Measurements from ENCODE around the gene CABP4.

The CABP4 gene

DNA sequence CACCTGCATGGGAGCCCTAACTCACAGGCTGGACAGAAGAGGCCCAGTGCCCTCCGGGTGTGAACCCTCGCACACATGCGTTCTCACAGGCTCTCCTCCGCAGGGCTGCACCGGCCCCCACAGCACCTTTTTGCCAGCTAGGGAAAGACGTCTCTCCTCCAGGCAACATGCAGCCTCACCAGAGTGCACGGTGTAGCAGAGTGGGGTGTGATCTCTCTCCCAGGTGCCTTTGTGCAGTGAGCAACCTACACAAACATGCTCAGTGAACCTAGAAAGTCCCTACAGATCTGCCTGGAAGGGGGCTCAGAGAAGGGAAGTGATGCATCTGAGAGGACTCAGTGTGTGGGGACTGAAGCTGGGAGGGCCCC is 43.4 kb upstream of the CABP4 start:
- H3K4me1 ChIP-seq (ENCODE audit: control insufficient read depth, insufficient read depth, low read length) = peaks cover 14% of the 10 kb centered on the region
- no peaks in the 10 kb centered on the region for H3K9me3 ChIP-seq (replicated peaks; ENCODE audit: low read length)
- H3K9ac ChIP-seq (ENCODE audit: low read depth, low read length) = no peak overlapping the region
- H3K27me3 ChIP-seq (ENCODE audit: control insufficient read depth, insufficient read depth, low read length) = peaks cover 54% of the 10 kb centered on the region
- no peak overlapping the region for H3K4me3 ChIP-seq (ENCODE audit: low read length)
- H3K4me2 ChIP-seq (ENCODE audit: low read length) = no peak overlapping the region
- H3K36me3 ChIP-seq (ENCODE audit: insufficient read depth, low read length) = no peaks in the 10 kb centered on the region

DNA sequence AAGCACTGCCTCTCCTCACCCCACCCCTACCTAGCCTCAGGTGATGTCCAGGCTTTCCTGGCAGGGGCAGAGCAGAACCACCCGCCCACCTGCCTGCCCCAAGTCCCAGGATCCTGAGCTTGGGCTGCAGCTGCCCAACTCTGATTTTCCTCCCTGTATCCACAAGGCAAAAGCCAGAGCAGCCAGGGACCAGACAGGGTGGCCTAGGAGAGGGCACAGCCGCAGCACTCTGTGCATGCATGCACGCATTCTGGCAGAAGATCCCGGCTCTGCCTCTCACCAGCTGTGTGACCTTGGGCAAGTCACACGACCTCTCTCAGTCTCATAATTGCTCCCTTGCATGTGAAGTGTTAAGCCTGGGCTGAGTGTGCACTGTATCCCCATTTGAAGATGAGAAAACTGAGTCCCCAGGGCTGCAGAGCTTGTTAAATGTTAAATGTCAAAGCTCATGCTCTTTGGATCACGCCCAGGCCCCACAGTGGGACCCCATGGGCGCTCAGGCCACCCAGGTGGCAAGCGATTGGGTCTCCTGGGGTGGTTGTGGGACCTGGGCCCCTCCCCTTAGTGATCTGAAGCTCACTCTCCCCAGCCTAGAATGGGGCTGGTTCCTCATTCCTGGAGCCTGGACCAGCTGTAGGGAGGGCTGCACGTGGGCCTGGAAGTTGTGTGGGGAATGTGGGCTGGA is 42.5 kb upstream of the CABP4 start:
- Histone ChIP-seq H3K9me3 (replicated peaks; ENCODE audit: low read length) (no peaks in the 10 kb centered on the region), H3K4me2 (ENCODE audit: low read length) (no peak overlapping the region), H3K4me1 (ENCODE audit: control insufficient read depth, insufficient read depth, low read length) (peaks cover 20% of the 10 kb centered on the region), H3K4me3 (ENCODE audit: low read length) (no peak overlapping the region), H3K9ac (ENCODE audit: low read depth, low read length) (no peak overlapping the region), H3K36me3 (ENCODE audit: insufficient read depth, low read length) (no peaks in the 10 kb centered on the region), H3K27me3 (ENCODE audit: control insufficient read depth, insufficient read depth, low read length) (peaks cover 50% of the 10 kb centered on the region)

GRCh38 chr11:67413266-67413849 is 41.8 kb upstream of the CABP4 start:
- Histone ChIP-seq H3K4me1 (ENCODE audit: control insufficient read depth, insufficient read depth, low read length) (peaks cover 24% of the 10 kb centered on the region), H3K36me3 (ENCODE audit: insufficient read depth, low read length) (no peaks in the 10 kb centered on the region), H3K9me3 (replicated peaks; ENCODE audit: low read length) (no peaks in the 10 kb centered on the region), H3K4me3 (ENCODE audit: low read length) (no peak overlapping the region), H3K4me2 (ENCODE audit: low read length) (no peak overlapping the region), H3K27me3 (ENCODE audit: control insufficient read depth, insufficient read depth, low read length) (peaks cover 43% of the 10 kb centered on the region), H3K9ac (ENCODE audit: low read depth, low read length) (no peak overlapping the region)

DNA sequence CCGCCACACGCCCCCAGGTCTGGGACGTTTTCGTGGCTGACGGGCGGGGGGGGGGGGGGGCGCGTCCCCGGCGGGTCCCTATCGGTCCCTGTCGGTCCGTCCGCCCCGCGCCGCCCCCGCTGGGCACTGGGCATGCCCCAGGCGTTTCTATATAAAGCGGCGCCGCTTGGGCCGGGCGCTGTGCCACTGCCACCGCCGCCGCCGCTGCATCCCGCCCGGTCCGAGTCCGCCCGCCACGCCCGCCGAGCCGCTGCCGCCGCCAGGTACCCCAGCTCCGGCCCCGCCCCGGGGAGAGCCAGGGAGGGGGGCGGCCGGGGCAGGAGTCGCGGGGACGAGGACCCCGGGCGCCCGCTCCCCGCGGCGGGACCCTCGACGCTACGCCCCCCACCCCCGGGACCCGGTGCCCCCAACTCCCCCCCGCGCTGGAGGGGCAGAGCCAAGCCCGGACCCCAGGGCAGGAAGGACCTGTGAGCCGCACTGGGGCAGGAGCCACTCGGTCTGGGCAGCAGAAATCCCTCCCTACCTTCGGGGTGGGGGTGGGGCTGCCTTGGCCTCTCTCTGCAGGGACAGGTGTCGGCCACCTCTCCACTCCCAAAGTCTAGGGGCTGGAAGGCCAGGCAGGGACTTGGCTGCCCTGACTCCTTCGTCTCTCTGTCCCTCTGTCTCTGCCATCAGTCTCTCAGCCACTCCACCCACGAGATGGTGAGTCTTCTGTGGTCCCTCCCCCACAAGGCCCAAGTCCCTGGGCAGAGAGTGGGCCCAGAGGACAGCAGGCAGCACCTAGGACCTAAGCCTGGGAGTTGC is 39.5 kb upstream of the CABP4 start, which contains the start of gene CARNS1:
CARNS1 (plus strand) TSS at position 178 of the 804 bp plus-strand sequence; CDS start at position 700, 522 bp downstream.
- Histone ChIP-seq H3K4me2 (ENCODE audit: low read length) (peak within 1 kb of the TSS; percentile 72), H3K36me3 (ENCODE audit: insufficient read depth, low read length) (no peaks in the 10 kb centered on the region), H3K4me3 (ENCODE audit: low read length) (peak within 1 kb of the TSS; percentile 42), H3K9me3 (replicated peaks; ENCODE audit: low read length) (no peaks in the 10 kb centered on the region), H3K4me1 (ENCODE audit: control insufficient read depth, insufficient read depth, low read length) (peaks cover 40% of the 10 kb centered on the region), H3K27me3 (ENCODE audit: control insufficient read depth, insufficient read depth, low read length) (peaks cover 20% of the 10 kb centered on the region), H3K9ac (ENCODE audit: low read depth, low read length) (no peak within 1 kb of the TSS)

DNA sequence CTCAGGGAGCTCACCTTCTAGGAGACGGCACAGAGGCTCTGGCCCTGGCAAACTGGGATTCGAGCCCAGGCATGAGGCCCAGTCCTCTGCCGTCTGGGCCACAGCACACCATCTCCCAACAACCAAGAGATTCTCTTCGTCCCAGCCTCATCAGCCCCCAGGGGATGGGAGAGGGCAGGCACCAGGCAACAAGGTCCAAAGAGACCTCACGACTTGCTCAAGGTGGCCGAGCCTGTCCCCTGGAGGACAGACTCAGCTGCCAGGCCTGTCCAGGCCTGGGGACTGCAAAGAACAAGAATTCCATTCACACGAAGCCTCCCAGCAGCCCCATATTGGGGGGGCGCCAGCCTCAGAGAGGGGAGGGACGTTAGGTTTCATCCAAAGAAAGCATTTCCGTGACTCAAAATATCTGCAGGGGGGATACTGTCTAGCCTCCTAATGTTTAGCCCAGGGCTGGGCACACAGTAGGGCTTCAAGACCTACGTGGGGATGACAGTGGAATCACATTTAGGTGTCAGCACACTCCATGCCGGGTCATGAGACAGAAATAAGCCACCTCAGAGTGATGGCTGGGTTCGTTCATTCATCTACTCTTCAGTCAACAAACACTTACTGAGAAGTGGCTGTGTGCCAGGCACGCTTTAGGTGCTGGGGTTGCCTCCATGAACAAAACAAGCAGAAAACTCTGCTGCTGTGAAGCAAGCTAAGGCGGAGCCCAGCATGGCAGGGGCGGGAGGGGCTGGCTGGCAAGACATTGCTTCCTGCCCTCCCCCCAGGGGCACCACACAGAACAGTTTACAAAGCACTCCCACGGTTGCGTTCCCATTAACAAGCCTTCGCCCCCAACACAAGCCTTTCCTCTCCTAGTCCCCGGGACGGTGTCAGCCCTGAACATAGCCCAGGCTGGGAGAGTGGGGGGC is 38.5 kb upstream of the CABP4 start:
- Histone ChIP-seq H3K4me3 (ENCODE audit: low read length) (no peak overlapping the region), H3K9me3 (replicated peaks; ENCODE audit: low read length) (no peaks in the 10 kb centered on the region), H3K4me2 (ENCODE audit: low read length) (no peak overlapping the region), H3K9ac (ENCODE audit: low read depth, low read length) (no peak overlapping the region), H3K4me1 (ENCODE audit: control insufficient read depth, insufficient read depth, low read length) (peaks cover 42% of the 10 kb centered on the region), H3K27me3 (ENCODE audit: control insufficient read depth, insufficient read depth, low read length) (peaks cover 10% of the 10 kb centered on the region), H3K36me3 (ENCODE audit: insufficient read depth, low read length) (no peaks in the 10 kb centered on the region)

- no peak overlapping the region for H3K4me2 ChIP-seq (ENCODE audit: low read length)
- peaks cover 3% of the 10 kb centered on the region for H3K27me3 ChIP-seq (ENCODE audit: control insufficient read depth, insufficient read depth, low read length)
- H3K9ac ChIP-seq (ENCODE audit: low read depth, low read length) = no peak overlapping the region
- no peak overlapping the region for H3K4me3 ChIP-seq (ENCODE audit: low read length)
- H3K36me3 ChIP-seq (ENCODE audit: insufficient read depth, low read length) = no peaks in the 10 kb centered on the region
- peaks cover 42% of the 10 kb centered on the region for H3K4me1 ChIP-seq (ENCODE audit: control insufficient read depth, insufficient read depth, low read length)
- no peaks in the 10 kb centered on the region for H3K9me3 ChIP-seq (replicated peaks; ENCODE audit: low read length)
Observed at GRCh38 chr11:67417425-67417824, 37.7 kb upstream of the CABP4 start.

- Histone ChIP-seq H3K4me1 (ENCODE audit: control insufficient read depth, insufficient read depth, low read length) (peaks cover 42% of the 10 kb centered on the region), H3K36me3 (ENCODE audit: insufficient read depth, low read length) (no peaks in the 10 kb centered on the region), H3K4me3 (ENCODE audit: low read length) (no peak overlapping the region), H3K9ac (ENCODE audit: low read depth, low read length) (no peak overlapping the region), H3K9me3 (replicated peaks; ENCODE audit: low read length) (no peaks in the 10 kb centered on the region), H3K4me2 (ENCODE audit: low read length) (peak overlapping the region; percentile 24), H3K27me3 (ENCODE audit: control insufficient read depth, insufficient read depth, low read length) (no peaks in the 10 kb centered on the region)
Observed at GRCh38 chr11:67418476-67419281, 36.5 kb upstream of the CABP4 start.

GRCh38 chr11:67419325-67420049 is 35.7 kb upstream of the CABP4 start:
- no peaks in the 10 kb centered on the region for H3K27me3 ChIP-seq (ENCODE audit: control insufficient read depth, insufficient read depth, low read length)
- peak overlapping the region; percentile 24 for H3K4me2 ChIP-seq (ENCODE audit: low read length)
- no peak overlapping the region for H3K9ac ChIP-seq (ENCODE audit: low read depth, low read length)
- no peaks in the 10 kb centered on the region for H3K36me3 ChIP-seq (ENCODE audit: insufficient read depth, low read length)
- H3K9me3 ChIP-seq (replicated peaks; ENCODE audit: low read length) = no peaks in the 10 kb centered on the region
- no peak overlapping the region for H3K4me3 ChIP-seq (ENCODE audit: low read length)
- H3K4me1 ChIP-seq (ENCODE audit: control insufficient read depth, insufficient read depth, low read length) = peaks cover 42% of the 10 kb centered on the region

DNA sequence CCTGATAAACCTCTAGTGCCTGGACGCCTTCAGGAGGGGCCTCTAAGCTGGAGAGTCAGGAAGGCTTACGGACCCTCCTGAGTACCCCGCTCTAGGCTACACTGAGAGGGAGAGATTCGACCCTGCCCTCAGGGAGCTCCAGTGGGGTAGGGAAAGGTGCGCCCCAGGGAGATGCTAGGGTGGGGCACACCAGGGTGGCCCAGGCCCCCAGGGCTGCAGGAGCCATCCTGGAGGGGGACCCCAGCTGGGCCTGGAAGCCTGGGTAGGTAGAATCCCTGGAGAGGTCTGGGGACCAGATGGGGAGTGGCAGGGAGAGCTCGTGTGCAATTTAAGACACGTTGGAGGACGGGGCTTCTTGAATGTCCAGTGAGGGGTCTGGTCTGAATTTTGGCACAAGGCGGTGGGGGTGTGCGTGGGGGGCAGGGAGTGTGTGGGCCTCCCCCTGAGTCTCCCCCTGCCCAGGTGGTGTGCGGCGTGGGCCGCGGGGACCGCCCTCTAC is 35.0 kb upstream of the CABP4 start:
- H3K36me3 ChIP-seq (ENCODE audit: insufficient read depth, low read length) = no peaks in the 10 kb centered on the region
- H3K4me1 ChIP-seq (ENCODE audit: control insufficient read depth, insufficient read depth, low read length) = peaks cover 39% of the 10 kb centered on the region
- peak overlapping the region; percentile 99 for H3K4me2 ChIP-seq (ENCODE audit: low read length)
- H3K4me3 ChIP-seq (ENCODE audit: low read length) = peak overlapping the region; percentile 79
- H3K27me3 ChIP-seq (ENCODE audit: control insufficient read depth, insufficient read depth, low read length) = no peaks in the 10 kb centered on the region
- peak overlapping the region; percentile 82 for H3K9ac ChIP-seq (ENCODE audit: low read depth, low read length)
- H3K9me3 ChIP-seq (replicated peaks; ENCODE audit: low read length) = no peaks in the 10 kb centered on the region
